Chondrocyte (in vitro differentiated cells): ENCODE results near the gene NSUN2. TPM values are rescaled to one million over a fixed set of nuclear protein-coding genes. Genes with fewer than 3 reads are reported as not detected.

Source experiments
- DNase-seq: peaks from one replicate; pipeline ENCODE4 v3.0.0; 2021; ENCODE audit warnings: mixed read lengths, low spot score
- H3K27ac Mint-ChIP-seq: one replicate; pipeline ENCODE4 v1.8.0; 2021; ENCODE audit warnings: mild to moderate bottlenecking, moderate library complexity, mixed read lengths; ENCODE audit not compliant: unreplicated experiment
- H3K27me3 Mint-ChIP-seq: 2 replicates; pipeline ENCODE4 v1.8.0; 2021; ENCODE audit warnings: low read depth, mixed read lengths
- H3K36me3 Mint-ChIP-seq: 2 replicates; pipeline ENCODE4 v1.8.0; 2021; ENCODE audit warnings: low read depth, mixed read lengths
- H3K4me1 Mint-ChIP-seq: 2 replicates; pipeline ENCODE4 v1.8.0; 2021; ENCODE audit warnings: low read depth, mild to moderate bottlenecking, mixed read lengths
- H3K4me3 Mint-ChIP-seq: one replicate; pipeline ENCODE4 v1.8.0; 2021; ENCODE audit warnings: mild to moderate bottlenecking, moderate library complexity, mixed read lengths; ENCODE audit not compliant: unreplicated experiment
- H3K9me3 Mint-ChIP-seq: 2 replicates; pipeline ENCODE4 v1.8.0; 2021; ENCODE audit warnings: low read depth, mixed read lengths
- CTCF ChIP-seq: fragments of 200-600 bp; sonication (generic); IDR thresholded peaks from 2 replicates; pipeline ENCODE4 v1.5.0; 2021; ENCODE audit warnings: antibody characterized with exemption, mild to moderate bottlenecking, moderate library complexity
- total RNA-seq: library from RNA; stranded (reverse); gene quantifications from 3 replicates; pipeline ENCODE4 v1.2.1, GENCODE V29; 2021

The NSUN2 gene
- total RNA-seq, 1 donor from 2014 or later, result 48.7 TPM

- no peak for TF ChIP-seq CTCF
- no peaks in the 10 kb centered on the region for H3K9me3 Mint-ChIP-seq
- no peak overlapping the region for H3K27ac Mint-ChIP-seq
- no peak for DNase-seq
- H3K4me3 Mint-ChIP-seq, result no peak overlapping the region
- peaks cover 2% of the 10 kb centered on the region for H3K4me1 Mint-ChIP-seq
- peaks cover 59% of the 10 kb centered on the region for H3K36me3 Mint-ChIP-seq
- H3K27me3 Mint-ChIP-seq, result no peaks in the 10 kb centered on the region
Measured at GRCh38 chr5:6601271-6601670, 31.6 kb downstream of the NSUN2 start.

GRCh38 chr5:6599739-6600138 lies 33.1 kb downstream of the NSUN2 start:
- DNase-seq, result no peak
- Mint-ChIP-seq H3K4me1 (peaks cover 2% of the 10 kb centered on the region), H3K27ac (no peak overlapping the region), H3K9me3 (no peaks in the 10 kb centered on the region), H3K4me3 (no peak overlapping the region), H3K36me3 (peaks cover 59% of the 10 kb centered on the region), H3K27me3 (no peaks in the 10 kb centered on the region)
- TF ChIP-seq CTCF, result no peak

DNA sequence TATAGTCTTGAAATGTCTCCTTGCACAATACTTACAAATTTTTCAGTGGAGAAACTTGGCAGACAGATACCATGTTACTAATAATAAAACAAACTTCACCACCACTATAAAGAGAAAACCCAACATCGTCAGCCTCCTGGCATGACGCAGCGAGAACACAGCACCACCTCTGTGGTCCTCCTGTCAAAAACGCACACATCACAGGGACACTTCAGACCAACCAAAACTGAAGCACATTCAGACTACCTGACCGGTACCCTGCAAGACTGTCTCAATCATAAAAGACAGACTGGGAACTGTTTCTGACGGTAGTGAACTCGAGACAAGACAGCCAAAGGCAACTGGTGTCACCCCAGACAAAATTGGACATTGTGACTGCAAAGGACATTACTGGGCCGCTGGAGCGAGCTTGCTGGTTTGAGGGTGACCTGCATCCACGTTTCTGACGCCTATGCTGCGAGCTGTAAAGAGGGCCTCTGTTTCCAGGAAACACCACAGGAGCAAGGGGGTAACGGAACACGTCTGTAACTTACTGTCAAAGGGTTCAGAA lies 34.4 kb downstream of the NSUN2 start:
- Mint-ChIP-seq H3K4me1 (peaks cover 2% of the 10 kb centered on the region), H3K27ac (no peak overlapping the region), H3K9me3 (no peaks in the 10 kb centered on the region), H3K27me3 (no peaks in the 10 kb centered on the region), H3K4me3 (no peak overlapping the region), H3K36me3 (peaks cover 50% of the 10 kb centered on the region)
- TF ChIP-seq CTCF, result no peak
- DNase-seq, result no peak

DNA sequence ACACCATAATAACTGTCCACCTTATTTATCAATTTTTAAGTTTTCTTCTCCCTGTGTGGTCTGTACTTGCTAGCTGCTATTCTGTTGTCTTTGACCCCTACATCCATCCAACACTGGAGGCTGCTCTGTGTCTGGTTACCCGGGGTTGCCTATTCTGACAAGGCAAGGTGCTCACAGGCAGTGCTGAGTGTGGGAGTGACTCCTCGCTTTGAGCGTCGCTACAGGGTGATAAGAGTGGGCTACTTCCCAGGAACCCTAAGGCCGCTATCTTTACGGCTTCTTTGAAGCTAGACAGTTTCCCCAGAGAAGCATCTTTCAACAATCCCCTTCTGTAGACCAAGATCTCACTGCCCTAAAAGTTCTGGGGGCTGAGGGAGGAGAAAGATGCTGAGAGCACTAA lies 35.3 kb downstream of the NSUN2 start:
- Mint-ChIP-seq H3K4me1 (peaks cover 2% of the 10 kb centered on the region), H3K9me3 (no peaks in the 10 kb centered on the region), H3K4me3 (no peak overlapping the region), H3K27me3 (no peaks in the 10 kb centered on the region), H3K36me3 (peaks cover 48% of the 10 kb centered on the region), H3K27ac (no peak overlapping the region)
- TF ChIP-seq CTCF, result no peak
- no peak for DNase-seq

GRCh38 chr5:6596388-6596787 lies 36.5 kb downstream of the NSUN2 start:
- TF ChIP-seq CTCF, result no peak
- Mint-ChIP-seq H3K9me3 (no peaks in the 10 kb centered on the region), H3K4me3 (no peak overlapping the region), H3K4me1 (peaks cover 2% of the 10 kb centered on the region), H3K27me3 (no peaks in the 10 kb centered on the region), H3K36me3 (peaks cover 36% of the 10 kb centered on the region), H3K27ac (no peak overlapping the region)
- no peak for DNase-seq
